GM21723 (cell line): ENCODE data around the gene ADGRF3.
"Not testable (repeated sequence)": the region's sequence is repeated elsewhere in the genome, so short reads cannot be mapped to it uniquely, and the experiment has no call there.

Experiments used
- ATAC-seq: cut with Tn5 transposase; IDR thresholded peaks from one replicate; pipeline ENCODE4 v1.9.1; 2021; ENCODE audit warnings: mild to moderate bottlenecking, moderate library complexity; ENCODE audit not compliant: unreplicated experiment

The ADGRF3 gene

DNA sequence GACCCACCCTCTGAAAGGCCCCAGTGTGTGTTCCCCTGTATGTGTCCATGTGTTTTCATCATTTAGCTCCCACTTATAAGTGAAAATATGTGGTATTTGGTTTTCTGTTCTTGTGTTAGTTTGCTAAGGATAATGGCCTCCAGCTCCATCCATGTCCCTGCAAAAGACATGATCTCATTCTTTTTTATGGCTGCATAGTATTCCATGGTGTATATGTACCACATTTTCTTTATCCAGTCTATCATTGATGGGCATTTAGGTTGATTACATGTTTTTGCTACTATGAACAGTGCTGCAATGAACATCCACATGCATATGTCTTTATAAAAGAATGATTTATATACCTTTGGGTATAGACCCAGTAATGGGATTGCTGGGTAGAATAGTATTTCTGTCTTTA lies 22.1 kb downstream of the ADGRF3 start:
- not testable (repeated sequence) for ATAC-seq

GRCh38 chr2:26318950-26319349 lies 27.6 kb downstream of the ADGRF3 start:
- ATAC-seq, result no peak

GRCh38 chr2:26317377-26318105 lies 29.0 kb downstream of the ADGRF3 start:
- no peak for ATAC-seq

GRCh38 chr2:26316845-26317244 lies 29.7 kb downstream of the ADGRF3 start:
- ATAC-seq, result no peak

- no peak for ATAC-seq
Measured at GRCh38 chr2:26316041-26316440, 30.5 kb downstream of the ADGRF3 start.

DNA sequence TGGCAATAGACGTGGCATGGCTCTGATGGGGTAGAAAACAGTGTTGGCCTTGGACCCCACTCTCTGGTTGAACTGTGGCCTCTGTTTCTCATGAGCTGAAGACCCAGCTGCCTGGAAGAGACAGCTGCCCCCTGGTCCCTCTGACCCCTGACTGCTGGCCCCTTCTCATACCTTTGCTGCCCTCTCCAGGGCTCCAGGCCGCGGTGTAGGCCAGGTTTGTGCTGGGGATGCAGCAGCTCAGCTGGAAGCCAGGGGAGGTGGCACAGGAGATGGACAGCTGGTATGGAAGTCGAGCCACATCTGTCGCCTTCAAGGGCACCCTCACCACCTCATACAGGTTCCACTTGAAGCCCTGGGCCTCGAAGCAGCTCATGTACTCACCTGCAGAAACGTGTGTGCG lies 32.3 kb downstream of the ADGRF3 start:
- ATAC-seq, result no peak

- no peak for ATAC-seq
Measured at GRCh38 chr2:26313446-26313845, 33.1 kb downstream of the ADGRF3 start.

GRCh38 chr2:26312471-26312870 lies 34.1 kb downstream of the ADGRF3 start:
- ATAC-seq, result no peak

DNA sequence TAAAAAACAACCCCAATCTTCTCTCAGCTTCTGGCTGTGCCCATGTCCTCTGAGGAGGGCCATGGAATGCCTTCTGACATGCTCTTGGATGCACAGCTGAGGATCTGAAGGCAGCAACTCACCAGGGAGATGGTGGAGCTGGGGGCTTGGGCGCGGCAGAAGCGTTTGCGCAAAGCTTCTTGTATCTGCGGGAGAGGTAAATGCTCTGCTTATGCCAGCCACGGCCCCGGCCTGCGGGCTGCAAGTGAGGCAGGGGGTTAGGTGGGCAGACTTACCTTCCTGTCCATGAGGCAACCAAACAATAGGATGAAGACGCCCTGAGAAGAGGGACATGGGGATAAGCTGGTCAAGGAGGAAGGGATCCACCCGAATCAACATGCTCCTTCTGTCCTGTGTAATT lies 36.7 kb downstream of the ADGRF3 start:
- no peak for ATAC-seq

GRCh38 chr2:26305540-26305939 lies 41.0 kb downstream of the ADGRF3 start:
- no peak for ATAC-seq

GRCh38 chr2:26305094-26305493 lies 41.5 kb downstream of the ADGRF3 start:
- not testable (repeated sequence) for ATAC-seq

GRCh38 chr2:26302846-26303245 lies 43.7 kb downstream of the ADGRF3 start:
- ATAC-seq, result no peak

DNA sequence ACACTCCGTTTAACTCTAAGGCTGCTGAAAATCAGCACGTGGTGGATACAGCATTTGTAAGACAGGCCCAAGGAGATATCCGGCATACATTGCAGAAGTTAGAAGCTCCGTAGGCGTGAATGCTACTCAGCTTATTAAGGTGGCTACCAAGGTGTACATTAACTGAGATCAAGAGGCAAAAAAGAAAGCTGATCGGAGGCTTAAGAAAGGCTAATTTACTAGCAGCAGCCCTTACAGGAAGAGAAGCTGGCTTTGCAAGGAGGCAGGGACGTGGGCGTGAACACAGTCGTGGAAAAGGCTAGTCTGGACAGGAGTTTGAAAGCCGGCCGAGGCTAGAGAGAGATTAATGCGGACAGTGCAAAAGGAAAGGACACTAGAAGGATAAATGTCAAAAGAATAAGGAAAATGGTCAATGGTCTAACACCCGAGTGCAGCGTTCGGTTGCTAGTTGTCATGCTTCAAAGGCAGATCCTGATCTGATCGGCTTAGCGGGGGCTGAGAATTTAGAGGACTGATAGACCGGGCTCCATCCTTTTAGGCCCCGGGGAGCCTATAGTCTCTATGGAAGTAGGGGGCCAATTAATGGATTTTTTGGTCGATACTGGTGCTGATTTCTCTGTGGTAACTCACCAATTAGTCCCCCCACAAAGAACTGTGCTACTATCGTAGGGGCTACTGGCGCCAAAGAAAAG lies 46.2 kb downstream of the ADGRF3 start:
- ATAC-seq, result no peak

- ATAC-seq, result no peak
Measured at GRCh38 chr2:26299471-26300101, 47.0 kb downstream of the ADGRF3 start.

GRCh38 chr2:26298638-26299393 lies 47.8 kb downstream of the ADGRF3 start:
- ATAC-seq, result no peak

- no peak for ATAC-seq
Measured at GRCh38 chr2:26298286-26298637, 48.3 kb downstream of the ADGRF3 start.

GRCh38 chr2:26297061-26297460 lies 49.5 kb downstream of the ADGRF3 start:
- ATAC-seq, result no peak

DNA sequence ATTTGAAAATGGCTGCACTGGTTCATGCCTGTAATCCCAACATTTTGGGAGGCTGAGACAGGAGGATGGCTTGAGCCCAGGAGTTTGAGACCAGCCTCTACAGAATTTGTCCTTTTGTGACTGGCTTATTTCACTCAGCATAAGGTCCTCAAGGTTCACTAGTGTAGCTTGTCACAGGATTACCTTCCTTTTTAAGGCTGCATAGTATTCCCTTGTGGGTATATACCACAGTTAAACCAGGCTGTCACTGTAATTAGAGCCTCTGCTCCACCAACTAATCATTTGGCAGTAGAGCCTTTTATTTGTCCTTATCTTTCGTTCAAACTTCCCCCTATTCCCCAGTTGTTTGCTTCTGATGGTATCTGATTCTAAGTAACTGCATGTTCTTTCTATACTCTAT lies 51.1 kb downstream of the ADGRF3 start:
- ATAC-seq, result no peak

DNA sequence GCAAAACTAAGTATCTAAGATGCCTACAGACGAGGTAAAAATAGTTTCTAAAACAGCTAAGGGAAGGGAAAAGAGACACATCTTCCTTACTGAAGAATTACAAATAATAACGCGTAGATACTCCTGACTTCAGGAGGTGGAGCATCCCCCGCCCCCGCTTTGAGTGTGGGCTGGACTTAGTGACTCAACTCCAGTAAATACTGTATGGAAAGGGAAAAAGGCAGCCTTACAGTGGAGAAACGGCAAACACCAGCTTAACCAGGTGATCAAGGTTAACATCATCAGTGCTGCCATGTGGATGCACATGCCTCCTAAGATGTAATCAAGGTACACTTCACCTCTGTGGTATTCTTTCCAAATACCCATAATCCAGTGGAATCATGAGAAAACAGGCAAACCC lies 53.9 kb downstream of the ADGRF3 start:
- no peak for ATAC-seq

DNA sequence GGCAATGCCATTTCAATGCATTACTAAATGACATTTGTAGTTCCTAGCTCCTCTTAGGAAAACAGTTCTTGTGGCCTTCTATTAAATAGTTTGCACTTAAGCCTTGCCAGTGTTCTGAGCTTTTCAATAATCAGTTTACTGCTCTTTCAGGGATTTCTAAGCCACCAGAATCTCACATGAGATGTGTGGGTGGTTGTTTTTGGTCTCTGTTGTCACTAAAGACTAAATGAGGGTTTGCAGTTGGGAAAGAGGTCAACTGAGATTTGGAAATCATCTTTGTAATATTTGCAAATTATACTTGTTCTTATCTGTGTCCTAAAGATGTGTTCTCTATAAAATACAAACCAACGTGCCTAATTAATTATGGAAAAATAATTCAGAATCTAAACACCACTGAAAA lies 56.6 kb downstream of the ADGRF3 start:
- ATAC-seq, result no peak

GRCh38 chr2:26285931-26286330 lies 60.7 kb downstream of the ADGRF3 start:
- ATAC-seq, result no peak
